Heart left ventricle (tissue), 13 donors: Measurements from ENCODE around the gene NPM1.

Source experiments
- CTCF ChIP-seq, 12 donors: fragments of 200-600 bp; sonication (generic) in 4 of 12; IDR thresholded peaks; one replicate each; pipeline versions ENCODE4 v1.5.0 to v1.8.0; 2018 to 2022; ENCODE audit warnings: antibody characterized with exemption in 12 of 12, mild to moderate bottlenecking in 5 of 12
- POLR2A ChIP-seq, 2 donors: fragments of 450-650 bp; IDR thresholded peaks; one replicate each; pipeline ENCODE4 v1.6.1; 2017; ENCODE audit warnings: antibody characterized with exemption in 2 of 2, mild to moderate bottlenecking in 2 of 2, moderate library complexity in 2 of 2
- donor health status: ischemic (EF 13 %, LVEDD 7.1; RV severe dilation, severe dysfunction).
- donor health status: DM: no; HTN: yes; CAD: no.
- donor health status: DM: no; HTN: no; CAD: no.
- donor health status: ischemic (EF 25% LVEDD 6.9; RV normal size, moderate dysfunction).
- donor health status: ischemic (EF 25% LVEDD 5.7; RV mildly dilated, moderate dysfunction).
- donor health status: ischemic (EF 35%, LVEDD 5.7; RV mildly dilated, moderate dysfunction).
- donor health status: nonischemic (EF 11% LVEDD 7.7; RV severe dilation, severe dysfunction).
- donor health status: DM: yes; HTN: yes; CAD: no.
- donor health status: PGD.
- donor health status: ischemic (EF 29% LVEDD 5.4; RV normal size, mild dysfunction).
- donor health status: nonischemic (EF 23%, LVEDD 6.1; RV moderate dilation, normal function).

- TF ChIP-seq CTCF (IDR thresholded peaks at IDR 0.05) = no peak
- no peak for TF ChIP-seq POLR2A (IDR thresholded peaks at IDR 0.05)
Observed at GRCh38 chr5:171451421-171451820, 63.8 kb downstream of the NPM1 start.
